ENCODE data around the gene SLC2A8.

SLC2A8 gene

DNA sequence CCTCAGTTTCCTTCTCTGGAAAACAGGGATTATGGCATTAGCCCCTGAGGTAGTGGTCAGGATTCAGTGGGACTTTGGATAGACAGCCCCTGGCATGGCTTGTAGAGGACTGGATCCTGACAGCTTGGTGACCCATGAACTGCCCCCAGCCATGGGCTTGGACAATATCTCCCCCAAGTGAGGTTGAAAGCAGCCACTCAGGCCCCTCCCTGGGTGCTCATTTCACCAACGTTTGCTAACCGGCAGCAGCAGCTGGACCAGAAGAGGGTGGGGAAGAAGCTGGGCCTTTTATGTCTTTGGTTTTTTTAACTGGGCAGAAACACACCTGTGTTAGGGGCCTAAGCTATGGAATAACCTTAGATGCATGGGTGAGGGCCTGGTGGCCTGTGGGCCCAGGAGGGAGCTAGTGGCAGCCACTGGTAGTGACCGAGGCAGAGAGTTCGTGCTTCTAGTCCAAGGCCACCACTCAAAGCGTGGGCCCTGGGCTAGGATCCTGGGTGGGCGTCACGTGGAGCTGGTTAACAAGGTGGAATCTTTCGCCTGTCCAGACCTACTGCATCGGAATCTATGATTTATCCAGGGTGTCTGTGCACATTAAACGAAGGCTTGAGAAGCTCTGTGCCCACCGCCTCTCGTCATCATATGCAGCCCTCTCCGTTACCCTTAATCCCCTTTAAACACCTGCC, 1.9 kb downstream of the SLC2A8 start:
- no peak for DNase-seq (ENCODE audit: low read depth)
- no peak overlapping the region for H3K4me3 ChIP-seq (ENCODE audit: low read depth, low read length)
- TF ChIP-seq POLR2A (IDR thresholded peaks at IDR 0.05; ENCODE audit: extremely low read depth, insufficient read length): no peak
- TF ChIP-seq MYC (IDR thresholded peaks at IDR 0.05; ENCODE audit: low read depth, low read length): no peak
- TF ChIP-seq, protein P1, sequence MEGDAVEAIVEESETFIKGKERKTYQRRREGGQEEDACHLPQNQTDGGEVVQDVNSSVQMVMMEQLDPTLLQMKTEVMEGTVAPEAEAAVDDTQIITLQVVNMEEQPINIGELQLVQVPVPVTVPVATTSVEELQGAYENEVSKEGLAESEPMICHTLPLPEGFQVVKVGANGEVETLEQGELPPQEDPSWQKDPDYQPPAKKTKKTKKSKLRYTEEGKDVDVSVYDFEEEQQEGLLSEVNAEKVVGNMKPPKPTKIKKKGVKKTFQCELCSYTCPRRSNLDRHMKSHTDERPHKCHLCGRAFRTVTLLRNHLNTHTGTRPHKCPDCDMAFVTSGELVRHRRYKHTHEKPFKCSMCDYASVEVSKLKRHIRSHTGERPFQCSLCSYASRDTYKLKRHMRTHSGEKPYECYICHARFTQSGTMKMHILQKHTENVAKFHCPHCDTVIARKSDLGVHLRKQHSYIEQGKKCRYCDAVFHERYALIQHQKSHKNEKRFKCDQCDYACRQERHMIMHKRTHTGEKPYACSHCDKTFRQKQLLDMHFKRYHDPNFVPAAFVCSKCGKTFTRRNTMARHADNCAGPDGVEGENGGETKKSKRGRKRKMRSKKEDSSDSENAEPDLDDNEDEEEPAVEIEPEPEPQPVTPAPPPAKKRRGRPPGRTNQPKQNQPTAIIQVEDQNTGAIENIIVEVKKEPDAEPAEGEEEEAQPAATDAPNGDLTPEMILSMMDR (IDR thresholded peaks at IDR 0.05; ENCODE audit: low read depth, low read length): no peak
- TF ChIP-seq MAX (IDR thresholded peaks at IDR 0.05; ENCODE audit: low read depth, low read length): no peak

DNA sequence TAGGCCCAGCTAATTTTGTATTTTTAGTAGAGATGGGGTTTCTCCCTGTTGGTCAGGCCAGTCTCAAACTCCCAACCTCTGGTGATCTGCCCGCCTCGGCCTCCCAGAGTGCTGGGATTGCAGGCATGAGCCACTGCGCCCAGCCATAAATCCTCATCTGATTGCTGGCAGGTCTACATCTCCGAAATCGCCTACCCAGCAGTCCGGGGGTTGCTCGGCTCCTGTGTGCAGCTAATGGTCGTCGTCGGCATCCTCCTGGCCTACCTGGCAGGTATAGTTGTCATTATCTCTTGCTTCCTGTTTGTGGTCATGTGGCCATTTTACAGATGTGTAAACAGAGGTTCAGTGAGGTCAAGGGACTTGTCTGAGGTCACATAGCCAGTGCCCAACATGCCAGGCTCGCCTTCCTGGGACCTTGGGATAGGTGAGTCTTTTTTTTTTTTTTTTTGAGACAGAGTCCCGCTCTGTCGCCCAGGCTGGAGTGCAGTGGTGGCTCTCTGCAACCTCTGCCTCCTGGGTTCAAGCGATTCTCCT, 2.8 kb downstream of the SLC2A8 start:
- DNase-seq (ENCODE audit: low read depth): no peak
- no peak for TF ChIP-seq MYC (IDR thresholded peaks at IDR 0.05; ENCODE audit: low read depth, low read length)
- TF ChIP-seq MAX (IDR thresholded peaks at IDR 0.05; ENCODE audit: low read depth, low read length): no peak
- TF ChIP-seq POLR2A (IDR thresholded peaks at IDR 0.05; ENCODE audit: extremely low read depth, insufficient read length): no peak
- TF ChIP-seq, protein P1 (IDR thresholded peaks at IDR 0.05; ENCODE audit: low read depth, low read length): no peak
- no peak overlapping the region for H3K4me3 ChIP-seq (ENCODE audit: low read depth, low read length)

DNA sequence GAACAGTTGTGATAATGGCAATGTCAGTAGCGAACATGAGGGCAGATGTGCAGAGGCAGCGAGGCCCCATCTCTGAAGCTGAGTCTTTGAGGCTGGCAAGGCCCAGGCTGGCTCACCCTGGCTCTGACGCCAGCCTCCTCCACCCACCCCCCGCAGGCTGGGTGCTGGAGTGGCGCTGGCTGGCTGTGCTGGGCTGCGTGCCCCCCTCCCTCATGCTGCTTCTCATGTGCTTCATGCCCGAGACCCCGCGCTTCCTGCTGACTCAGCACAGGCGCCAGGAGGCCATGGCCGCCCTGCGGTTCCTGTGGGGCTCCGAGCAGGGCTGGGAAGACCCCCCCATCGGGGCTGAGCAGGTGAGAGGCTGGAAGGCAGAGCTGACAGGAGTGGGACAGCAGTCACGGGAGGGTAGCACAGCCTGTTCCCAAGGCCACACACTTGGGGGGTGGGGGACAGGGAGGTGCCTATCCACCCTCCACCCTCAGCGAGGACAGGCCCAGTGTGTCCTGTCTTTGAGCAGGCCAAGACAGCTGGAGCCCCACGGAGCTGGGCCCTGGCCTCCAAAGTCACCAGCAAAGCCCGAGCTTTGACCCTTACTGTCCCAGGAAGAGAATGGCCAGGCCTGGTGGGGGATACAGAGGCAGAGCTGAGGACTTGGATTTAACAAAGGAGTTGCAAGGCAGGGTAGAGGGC, 5.6 kb downstream of the SLC2A8 start:
- TF ChIP-seq, protein P1 (IDR thresholded peaks at IDR 0.05; ENCODE audit: low read depth, low read length): no peak
- no peak for DNase-seq (ENCODE audit: low read depth)
- no peak overlapping the region for H3K4me3 ChIP-seq (ENCODE audit: low read depth, low read length)

DNA sequence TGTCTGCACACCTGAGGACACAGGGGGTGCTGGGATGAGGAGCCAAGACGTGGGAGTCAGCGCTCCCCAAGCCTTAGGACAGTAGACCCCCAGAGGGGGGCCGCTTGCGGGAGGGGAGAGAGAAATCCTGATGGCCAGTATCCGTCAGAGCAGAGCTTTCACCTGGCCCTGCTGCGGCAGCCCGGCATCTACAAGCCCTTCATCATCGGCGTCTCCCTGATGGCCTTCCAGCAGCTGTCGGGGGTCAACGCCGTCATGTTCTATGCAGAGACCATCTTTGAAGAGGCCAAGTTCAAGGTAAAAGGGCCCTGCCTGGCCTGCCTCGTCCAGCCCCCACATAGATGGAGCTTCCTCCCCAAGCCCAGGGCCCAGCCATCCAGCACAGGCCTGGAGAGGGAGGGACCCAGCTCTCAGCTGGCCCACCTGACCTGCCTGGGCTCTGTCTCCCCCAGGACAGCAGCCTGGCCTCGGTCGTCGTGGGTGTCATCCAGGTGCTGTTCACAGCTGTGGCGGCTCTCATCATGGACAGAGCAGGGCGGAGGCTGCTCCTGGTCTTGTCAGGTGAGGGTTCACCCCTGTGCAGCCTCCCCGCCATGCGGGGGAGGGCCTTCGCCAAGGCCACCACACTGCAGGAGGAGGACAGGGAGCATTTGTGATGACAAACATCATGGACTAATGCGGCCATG, 6.7 kb downstream of the SLC2A8 start:
- H3K4me3 ChIP-seq (ENCODE audit: low read depth, low read length): no peak overlapping the region
- TF ChIP-seq, protein P1 (IDR thresholded peaks at IDR 0.05; ENCODE audit: low read depth, low read length): no peak
- no peak for TF ChIP-seq MAX (IDR thresholded peaks at IDR 0.05; ENCODE audit: low read depth, low read length)
- TF ChIP-seq POLR2A (IDR thresholded peaks at IDR 0.05; ENCODE audit: extremely low read depth, insufficient read length): no peak
- TF ChIP-seq MYC (IDR thresholded peaks at IDR 0.05; ENCODE audit: low read depth, low read length): no peak
- no peak for DNase-seq (ENCODE audit: low read depth)

GRCh38 chr9:127404631-127405030, 7.7 kb downstream of the SLC2A8 start:
- no peak for DNase-seq (ENCODE audit: low read depth)
- H3K4me3 ChIP-seq (ENCODE audit: low read depth, low read length): no peak overlapping the region
- TF ChIP-seq, protein P1 (IDR thresholded peaks at IDR 0.05; ENCODE audit: low read depth, low read length): no peak
- TF ChIP-seq POLR2A (IDR thresholded peaks at IDR 0.05; ENCODE audit: extremely low read depth, insufficient read length) (no peak), MAX (IDR thresholded peaks at IDR 0.05; ENCODE audit: low read depth, low read length) (no peak), MYC (IDR thresholded peaks at IDR 0.05; ENCODE audit: low read depth, low read length) (no peak)
